HepG2 (cell line): ENCODE results near the gene FAM78A. TPM values are rescaled to one million over a fixed set of nuclear protein-coding genes. Genes with fewer than 3 reads are reported as not detected.

ENCODE experiments used
- ATAC-seq: fragments of 200-7000 bp; cut with Tn5 transposase; 3 replicates; pipeline ENCODE4 v1.9.1; 2020; ENCODE audit warnings: mild to moderate bottlenecking, moderate library complexity
- BruUV-seq: library from RNA; stranded (reverse); fragments of 400-500 nt; replicated peaks from 2 replicates; lab custom pipeline; 2021; lab: Mats Ljungman, UMichigan
- CTCF ChIA-PET: fragments of 300-600 bp; formaldehyde crosslinking; extraction: SDS; loops from one replicate; lab custom pipeline; 2021; ENCODE audit warnings: low total read pairs, inconsistent platforms, low intra/inter-chr PET ratio; lab: Yijun Ruan, JAX
- POLR2A ChIA-PET: fragments of 350-600 bp; sonication (Branson Sonifier 250); formaldehyde crosslinking; loops from one replicate; lab custom pipeline; 2020; ENCODE audit warnings: antibody characterized with exemption, inconsistent platforms; lab: Yijun Ruan, JAX
- DNase-seq: peaks from one replicate; pipeline ENCODE4 v3.0.0-alpha.2; 2015; ENCODE audit warnings: low spot score
- FAIRE-seq: peaks from 3 replicates; lab custom pipeline; 2011; peaks lifted over from hg19 to GRCh38; lab: Jason Lieb, UNC
- H2AFZ ChIP-seq: one replicate; pipeline ENCODE4 v1.6.1; 2011; ENCODE audit warnings: low read length, inconsistent platforms
- H3K27ac ChIP-seq: fragments of 300-600 bp; 3 replicates; pipeline ENCODE4 v1.8.0; 2011; ENCODE audit warnings: mixed run types, mild to moderate bottlenecking, mixed read lengths, low read length, inconsistent platforms; ENCODE audit not compliant: insufficient read depth; ENCODE audit errors: extremely low read length
- H3K27me3 ChIP-seq, 2 experiments: fragments of 200-600 bp in 1 of 2; 2 replicates in 1 of 2; 3 replicates in 1 of 2; pipeline versions ENCODE4 v1.6.0 to v1.8.0; 2011; ENCODE audit warnings: low read length in 2 of 2, mild to moderate bottlenecking in 2 of 2, moderate library complexity in 2 of 2, inconsistent platforms in 1 of 2; ENCODE audit not compliant: insufficient read depth in 2 of 2, control insufficient read depth in 1 of 2
- H3K36me3 ChIP-seq, 2 experiments: fragments of 200-600 bp in 1 of 2; replicated peaks in 1 of 2; 2 replicates in 1 of 2; 3 replicates in 1 of 2; pipeline versions ENCODE4 v1.5.1 to v1.8.0; 2011; ENCODE audit warnings: low read length in 2 of 2, inconsistent platforms in 1 of 2; ENCODE audit not compliant: insufficient read depth in 2 of 2, control insufficient read depth in 1 of 2
- H3K4me1 ChIP-seq: 2 replicates; pipeline ENCODE4 v1.5.1; 2012; ENCODE audit warnings: low read length, inconsistent platforms; ENCODE audit not compliant: insufficient read depth
- H3K4me2 ChIP-seq: 2 replicates; pipeline ENCODE4 v1.6.0; 2011; ENCODE audit warnings: low read depth, low read length, inconsistent platforms
- H3K4me3 ChIP-seq, 3 experiments: fragments of 200-600 bp in 1 of 3; sonication (generic), shearing (Covaris generic) in 1 of 3; replicated peaks in 1 of 3; 2 replicates each; pipeline ENCODE4 v1.5.1; 2011 to 2016; ENCODE audit warnings: low read length in 3 of 3, inconsistent platforms in 2 of 3, low read depth in 2 of 3, mild to moderate bottlenecking in 2 of 3, control low read depth in 1 of 3, mixed read lengths in 1 of 3; ENCODE audit not compliant: insufficient read depth in 1 of 3
- H3K79me2 ChIP-seq: one replicate; pipeline ENCODE4 v1.6.1; 2011; ENCODE audit warnings: low read length, inconsistent platforms; ENCODE audit not compliant: insufficient read depth
- H3K9ac ChIP-seq: 2 replicates; pipeline ENCODE4 v1.6.0; 2011; ENCODE audit warnings: mild to moderate bottlenecking, low read depth, low read length, inconsistent platforms; ENCODE audit not compliant: insufficient read depth
- H3K9me3 ChIP-seq: 2 replicates; pipeline ENCODE4 v1.5.1; 2012; ENCODE audit warnings: mild to moderate bottlenecking, low read length
- H4K20me1 ChIP-seq: 2 replicates; pipeline ENCODE4 v1.6.0; 2011; ENCODE audit warnings: inconsistent platforms, mild to moderate bottlenecking, low read length, moderate library complexity; ENCODE audit not compliant: insufficient read depth
- BHLHE40 ChIP-seq: IDR thresholded peaks from 2 replicates; pipeline ENCODE4 v1.6.1; 2011; ENCODE audit warnings: low read length, improper control_type of control experiment
- GTF2F1 ChIP-seq: fragments of 150-350 bp; IDR thresholded peaks from 2 replicates; pipeline ENCODE4 v1.6.1; 2014; ENCODE audit warnings: low read length
- KDM4B ChIP-seq: sonication (generic); formaldehyde crosslinking; IDR thresholded peaks from 2 replicates; pipeline ENCODE4 v1.4.0; 2020; ENCODE audit warnings: missing genetic modification reagents
- KLF13 ChIP-seq: sonication (generic); formaldehyde crosslinking; IDR thresholded peaks from 2 replicates; pipeline ENCODE4 v1.4.0; 2020; ENCODE audit warnings: mild to moderate bottlenecking, missing genetic modification reagents
- PAX8 ChIP-seq: sonication (generic); formaldehyde crosslinking; IDR thresholded peaks from 2 replicates; pipeline ENCODE4 v1.8.0; 2022; ENCODE audit warnings: mild to moderate bottlenecking, missing genetic modification reagents, borderline replicate concordance
- ZNF354B ChIP-seq: sonication (generic); formaldehyde crosslinking; IDR thresholded peaks from 2 replicates; pipeline ENCODE4 v1.8.0; 2022; ENCODE audit warnings: mild to moderate bottlenecking, missing genetic modification reagents
- ZNF672 ChIP-seq: sonication (generic); formaldehyde crosslinking; IDR thresholded peaks from 2 replicates; pipeline ENCODE4 v1.8.1; 2022; ENCODE audit warnings: missing genetic modification reagents
- WGBS: methylation state at CpG from one replicate; pipeline ENCODE4 v1.1.6; 2017; ENCODE audit warnings: low lambda C conversion rate; 5-methylcytosine and 5-hydroxymethylcytosine counted together
- in situ Hi-C: cut with HindIII; loops from 2 replicates; pipeline ENCODE4 v1.10.0; 2017; ENCODE audit warnings: low pct_unique_long_range_greater_than_20kb; ENCODE audit not compliant: extremely low pct_ligation_motif_present
- intact Hi-C: fragments of 100-400 bp; cut with micrococcal nuclease; formaldehyde crosslinking; loops from one replicate; pipeline ENCODE4 v1.10.0; 2022; ENCODE audit not compliant: unreplicated experiment
- polyA plus RNA-seq, 8 experiments: library from polyadenylated mRNA; depleted of rRNA in 3 of 8; stranded (reverse) in 7 of 8; unstranded in 1 of 8; fragments of >200 nt; fragmentation: Illumina TruSeq in 4 of 8; extraction: Trizol in 4 of 8; gene quantifications; 2 replicates each; pipeline versions ENCODE4 v1.2.1 to v1.2.3, GENCODE V29; 2011 to 2016; ENCODE audit warnings: low read depth in 4 of 8, missing spikeins in 1 of 8, mixed read lengths in 1 of 8; ENCODE audit not compliant: insufficient read depth in 1 of 8
- total RNA-seq, 5 experiments: library from RNA; depleted of rRNA; stranded (reverse); fragments of >200 nt; fragmentation: Illumina TruSeq; extraction: Trizol; gene quantifications; 2 replicates each; pipeline ENCODE4 v1.2.3, GENCODE V29; 2016; ENCODE audit warnings: low read depth in 1 of 5
- TF ChIP-seq, protein P1 (sequence below): sonication (generic); formaldehyde crosslinking; IDR thresholded peaks from 2 replicates; pipeline ENCODE4 v1.4.0; 2020; ENCODE audit warnings: missing genetic modification reagents
- TF ChIP-seq, protein P2 (sequence below): sonication (generic); formaldehyde crosslinking; IDR thresholded peaks from 2 replicates; pipeline ENCODE4 v1.4.0; 2020; ENCODE audit warnings: missing genetic modification reagents, mild to moderate bottlenecking, borderline replicate concordance

FAM78A gene
- total and polyA plus RNA-seq, 2 of the 13 experiments (the other 11 are each of a cell fraction or from before 2014, with no cell fraction given) = 0.18 to 0.62 TPM

DNA sequence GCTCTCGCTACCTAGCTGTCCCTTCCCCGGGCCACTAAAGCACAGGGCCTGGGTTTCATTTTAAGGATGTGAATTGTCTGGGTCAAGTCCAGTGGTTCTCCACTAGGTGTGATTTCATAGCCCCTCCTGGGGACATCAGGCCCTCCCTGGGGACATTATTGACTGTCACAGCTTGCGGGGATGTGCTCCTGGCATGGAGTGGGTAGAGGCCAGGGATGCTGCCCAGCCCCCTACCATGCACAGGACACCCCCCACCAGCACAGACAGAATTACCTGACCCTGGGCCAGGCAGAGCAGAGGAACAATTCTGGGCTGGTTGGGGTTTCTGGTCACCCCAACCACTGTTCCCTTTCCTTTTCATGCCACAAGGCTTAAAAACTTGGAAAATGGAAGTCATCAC is 4.1 kb downstream of the FAM78A start:
- H3K4me1 ChIP-seq = peaks cover 70% of the 10 kb centered on the region
- peaks cover 17 to 39% of the 10 kb centered on the region in 2 experiments for H3K27me3 ChIP-seq
- no TSS peak for BruUV-seq
- WGBS = 81% methylated on average over 2 of the region's 3 CpGs
- FAIRE-seq (no peak), ATAC-seq (no peak), DNase-seq (no peak)
- TF ChIP-seq, protein P1, sequence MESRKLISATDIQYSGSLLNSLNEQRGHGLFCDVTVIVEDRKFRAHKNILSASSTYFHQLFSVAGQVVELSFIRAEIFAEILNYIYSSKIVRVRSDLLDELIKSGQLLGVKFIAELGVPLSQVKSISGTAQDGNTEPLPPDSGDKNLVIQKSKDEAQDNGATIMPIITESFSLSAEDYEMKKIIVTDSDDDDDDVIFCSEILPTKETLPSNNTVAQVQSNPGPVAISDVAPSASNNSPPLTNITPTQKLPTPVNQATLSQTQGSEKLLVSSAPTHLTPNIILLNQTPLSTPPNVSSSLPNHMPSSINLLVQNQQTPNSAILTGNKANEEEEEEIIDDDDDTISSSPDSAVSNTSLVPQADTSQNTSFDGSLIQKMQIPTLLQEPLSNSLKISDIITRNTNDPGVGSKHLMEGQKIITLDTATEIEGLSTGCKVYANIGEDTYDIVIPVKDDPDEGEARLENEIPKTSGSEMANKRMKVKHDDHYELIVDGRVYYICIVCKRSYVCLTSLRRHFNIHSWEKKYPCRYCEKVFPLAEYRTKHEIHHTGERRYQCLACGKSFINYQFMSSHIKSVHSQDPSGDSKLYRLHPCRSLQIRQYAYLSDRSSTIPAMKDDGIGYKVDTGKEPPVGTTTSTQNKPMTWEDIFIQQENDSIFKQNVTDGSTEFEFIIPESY (CRISPR knock-in tag) = no peak
- TF ChIP-seq PAX8 (CRISPR knock-in tag) = no peak
- TF ChIP-seq GTF2F1 = no peak
- no peak for TF ChIP-seq ZNF354B (CRISPR knock-in tag)
- TF ChIP-seq KLF13 (CRISPR knock-in tag) = no peak
- TF ChIP-seq BHLHE40 = no peak
- no peak for TF ChIP-seq KDM4B
- TF ChIP-seq ZNF672 = no peak
- TF ChIP-seq, protein P2, sequence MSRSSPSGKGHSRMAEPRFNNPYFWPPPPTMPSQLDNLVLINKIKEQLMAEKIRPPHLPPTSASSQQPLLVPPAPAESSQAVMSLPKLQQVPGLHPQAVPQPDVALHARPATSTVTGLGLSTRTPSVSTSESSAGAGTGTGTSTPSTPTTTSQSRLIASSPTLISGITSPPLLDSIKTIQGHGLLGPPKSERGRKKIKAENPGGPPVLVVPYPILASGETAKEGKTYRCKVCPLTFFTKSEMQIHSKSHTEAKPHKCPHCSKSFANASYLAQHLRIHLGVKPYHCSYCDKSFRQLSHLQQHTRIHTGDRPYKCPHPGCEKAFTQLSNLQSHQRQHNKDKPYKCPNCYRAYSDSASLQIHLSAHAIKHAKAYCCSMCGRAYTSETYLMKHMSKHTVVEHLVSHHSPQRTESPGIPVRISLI = no peak
- ChIA-PET POLR2A (no interaction called here), CTCF (no interaction called here)
- in situ Hi-C loops = no loop called here
- H3K4me2 ChIP-seq = no peak overlapping the region
- no peak overlapping the region for H2AFZ ChIP-seq
- H3K79me2 ChIP-seq = no peaks in the 10 kb centered on the region
- no peaks in the 10 kb centered on the region for H4K20me1 ChIP-seq
- intact Hi-C loops = loop anchor here (10.0 kb wide), 1 partner anchor 53 kb away; no protein-coding TSS in a partner anchor
- H3K4me3 ChIP-seq = no peak overlapping the region
- H3K9ac ChIP-seq = no peak overlapping the region
- no peaks in the 10 kb centered on the region for H3K36me3 ChIP-seq
- H3K9me3 ChIP-seq = no peaks in the 10 kb centered on the region
- H3K27ac ChIP-seq = no peak overlapping the region
